ENCODE data around the gene EIF3K.
A peak's percentile ranks its signal among the peaks of the same experiment; 100 is the strongest.

GRCh38 chr19:38665950-38666662 is 47.1 kb downstream of the EIF3K start:
- TF ChIP-seq POLR2A (IDR thresholded peaks at IDR 0.05) (no peak), CTCF (IDR thresholded peaks at IDR 0.05) (no peak), POLR2AphosphoS5 (IDR thresholded peaks at IDR 0.05) (peak in 1 of 4 donors; percentile 25), EP300 (IDR thresholded peaks at IDR 0.05) (no peak)

All from sigmoid colon (tissue), 4 donors.